Stomach (tissue), 4 donors: ENCODE results near the gene TANGO6.

Experiments
- CTCF ChIP-seq, 7 experiments: fragments of 450-650 bp in 4 of 7; fragments of 200-600 bp in 3 of 7; sonication (generic) in 3 of 7; IDR thresholded peaks; one replicate each; pipeline ENCODE4 v1.5.1; 2016 to 2019; ENCODE audit warnings: antibody characterized with exemption in 7 of 7, control low read depth in 2 of 7, mild to moderate bottlenecking in 1 of 7
- POLR2A ChIP-seq, 4 donors: fragments of 450-650 bp; IDR thresholded peaks; one replicate each; pipeline ENCODE4 v1.6.1; 2016; ENCODE audit warnings: antibody characterized with exemption in 4 of 4, control low read depth in 2 of 4, mild to moderate bottlenecking in 1 of 4, moderate library complexity in 1 of 4

- TF ChIP-seq CTCF (IDR thresholded peaks at IDR 0.05) (no peak), POLR2A (IDR thresholded peaks at IDR 0.05) (no peak)
Measured at GRCh38 chr16:68931196-68931595, 87.9 kb downstream of the TANGO6 start.
